ENCODE data around the gene DMRTC2.

DNA sequence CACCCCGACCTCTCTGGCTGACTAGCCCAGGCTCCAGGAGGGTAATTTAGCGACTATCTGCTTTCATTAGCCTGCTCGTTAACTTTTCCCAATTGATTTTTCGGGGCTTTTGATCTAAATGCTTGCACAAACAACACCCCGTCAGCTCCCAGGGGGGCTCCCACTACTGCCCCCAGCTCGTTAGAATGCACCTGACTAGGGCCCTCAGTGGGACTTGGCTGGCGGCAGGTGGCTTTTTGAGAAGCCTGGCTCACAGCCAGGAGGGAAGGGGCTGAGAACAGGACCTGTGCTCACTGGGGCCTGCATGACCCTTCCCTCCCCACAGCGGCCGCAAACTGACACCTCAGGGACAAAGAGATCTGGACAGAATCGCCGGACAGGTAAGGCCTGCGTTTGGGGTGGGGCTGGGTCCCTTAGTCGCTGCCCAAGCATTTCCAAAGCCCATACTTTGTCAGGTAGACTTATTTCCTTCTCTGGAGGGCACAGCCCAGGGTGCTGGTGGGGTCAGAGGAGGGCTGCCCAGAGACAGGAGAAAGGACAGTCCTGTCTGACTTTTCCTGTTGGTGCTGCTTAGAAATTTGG is 24.6 kb downstream of the DMRTC2 start:
- TF ChIP-seq CTCF (conservative IDR thresholded peaks at IDR 0.05; ENCODE audit: low read depth, low read length) (no peak), EZH2 (IDR thresholded peaks at IDR 0.05; ENCODE audit: low read length, unreplicated experiment) (no peak), EZH2phosphoT487 (IDR thresholded peaks at IDR 0.05; ENCODE audit: borderline replicate concordance, low read length) (no peak)
